DMS79 treated with DMSO at 0.1 percent for 48 hours (cell line): Measurements from ENCODE around the gene ANXA1.

Experiments used
- DNase-seq: peaks from one replicate; lab custom pipeline; 2025; lab: John Stamatoyannopoulos, UW

The ANXA1 gene

DNA sequence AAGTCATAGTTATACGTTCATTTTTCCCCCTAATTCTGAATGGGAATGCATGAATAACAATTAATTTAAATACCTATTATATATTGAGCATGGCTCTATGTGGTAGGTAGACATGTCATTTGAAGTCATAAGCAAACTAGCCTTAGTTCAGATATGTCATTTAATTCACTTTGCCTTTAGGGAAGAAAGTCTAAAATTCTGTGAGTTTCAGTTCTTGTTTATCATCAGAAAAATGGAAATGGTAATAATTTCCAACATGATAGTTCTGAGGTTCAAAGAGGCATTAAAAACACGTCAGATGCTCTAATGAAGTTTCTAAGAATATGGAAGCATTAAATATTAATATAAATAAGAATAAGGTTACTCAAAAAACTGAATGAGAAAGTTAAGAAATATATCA is 13.1 kb upstream of the ANXA1 start:
- no peak for DNase-seq

DNA sequence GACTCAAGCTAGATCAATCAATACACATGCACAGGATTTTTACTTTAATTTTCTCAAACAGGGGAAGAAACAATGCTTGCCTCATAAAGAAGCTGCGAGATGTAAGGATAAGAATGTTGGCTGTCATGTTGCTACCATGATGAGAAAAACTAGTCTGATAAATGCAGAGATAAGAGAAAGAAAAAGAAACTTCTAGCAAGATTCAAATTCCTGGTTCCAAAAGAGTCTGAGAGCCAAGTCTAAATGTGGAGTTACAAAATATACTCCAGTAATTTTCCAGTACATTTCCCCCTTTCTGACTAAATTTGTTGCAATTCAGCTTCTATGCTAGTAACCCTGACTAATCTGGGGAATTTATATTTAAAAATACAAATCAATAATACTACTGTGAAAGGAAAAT is 10.4 kb upstream of the ANXA1 start:
- no peak for DNase-seq

DNA sequence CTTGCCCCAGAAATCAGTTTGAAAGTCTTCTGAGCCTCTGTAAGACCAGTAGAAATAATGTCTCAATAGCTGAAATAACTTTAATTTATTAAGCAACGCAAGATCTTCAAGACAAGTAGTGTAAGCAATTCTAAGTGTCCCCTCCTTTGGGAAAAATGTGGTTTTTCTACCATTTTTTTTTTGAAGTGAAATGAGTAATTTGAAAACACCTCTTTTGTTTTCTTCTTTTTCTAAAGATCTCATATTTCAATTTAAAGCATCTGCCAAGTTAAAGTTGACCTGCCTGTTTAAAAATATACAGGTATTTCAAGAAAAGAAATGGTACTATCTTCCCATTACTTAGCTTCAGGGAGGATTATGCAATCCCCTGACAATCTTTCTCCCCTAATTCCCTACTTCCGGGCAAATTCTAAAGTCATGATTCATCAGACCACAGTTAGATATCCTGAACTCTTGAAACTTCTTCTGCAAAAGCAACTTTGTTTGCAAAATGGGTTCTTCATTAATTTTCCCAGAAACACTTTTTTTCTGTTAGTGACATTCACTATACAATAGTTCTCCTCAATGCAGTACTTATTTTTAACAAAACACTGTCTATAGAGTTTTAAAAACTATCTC is 7.8 kb upstream of the ANXA1 start:
- DNase-seq, result no peak

DNA sequence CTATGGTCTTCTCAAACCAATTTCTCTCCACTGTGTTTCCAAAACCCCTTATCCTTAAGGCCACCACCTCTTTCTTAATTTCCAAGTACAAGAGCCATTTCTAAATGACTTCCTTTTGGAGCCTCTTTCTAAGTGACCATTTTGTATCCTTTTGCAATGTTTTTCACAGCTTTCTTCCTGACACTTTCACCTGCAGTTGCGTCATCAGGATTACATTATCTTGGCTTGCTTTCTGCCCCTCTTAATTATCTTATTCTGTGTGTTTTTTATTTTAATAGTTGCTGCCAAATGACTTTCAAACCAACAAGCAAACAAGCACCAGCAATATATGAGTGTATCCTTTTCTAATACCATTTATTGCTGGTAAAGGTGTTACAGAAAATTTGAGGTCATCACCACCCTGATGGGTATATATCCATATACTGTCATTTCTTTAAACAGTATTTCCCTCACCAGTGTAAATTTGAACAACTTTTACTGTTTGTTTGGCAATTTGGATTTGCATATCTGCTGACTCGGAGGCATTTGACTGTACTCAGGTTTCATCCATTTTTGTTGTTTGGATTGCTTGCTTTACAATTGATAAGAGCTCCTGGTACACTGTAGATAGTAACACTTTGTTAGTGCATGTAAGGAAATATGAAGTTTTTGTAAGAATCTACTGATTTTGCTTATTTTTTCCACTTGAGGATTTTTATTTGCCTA is 5.4 kb upstream of the ANXA1 start:
- DNase-seq, result no peak

DNA sequence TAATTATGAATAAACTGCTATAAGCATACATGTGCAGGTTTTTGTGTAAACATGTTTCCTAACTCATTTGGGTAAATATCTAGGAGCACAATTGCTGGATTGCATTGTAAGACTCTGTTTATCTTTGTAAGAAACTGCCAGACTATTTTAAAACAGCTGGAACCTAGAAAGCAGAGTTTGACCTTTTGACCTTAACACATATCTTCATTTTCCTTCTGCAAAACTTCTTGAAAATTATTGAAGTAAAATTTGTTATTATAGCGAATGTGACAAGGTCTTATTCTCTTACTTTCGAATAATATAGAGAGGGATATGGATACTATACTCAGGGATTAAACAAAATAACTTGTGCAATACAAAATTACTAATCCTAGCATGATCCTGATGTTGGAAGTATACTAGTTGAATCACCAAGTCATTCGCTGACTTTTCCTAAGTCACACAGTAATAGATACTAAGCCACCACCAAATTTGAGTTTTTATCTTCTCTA is 3.2 kb upstream of the ANXA1 start:
- DNase-seq, result no peak

DNA sequence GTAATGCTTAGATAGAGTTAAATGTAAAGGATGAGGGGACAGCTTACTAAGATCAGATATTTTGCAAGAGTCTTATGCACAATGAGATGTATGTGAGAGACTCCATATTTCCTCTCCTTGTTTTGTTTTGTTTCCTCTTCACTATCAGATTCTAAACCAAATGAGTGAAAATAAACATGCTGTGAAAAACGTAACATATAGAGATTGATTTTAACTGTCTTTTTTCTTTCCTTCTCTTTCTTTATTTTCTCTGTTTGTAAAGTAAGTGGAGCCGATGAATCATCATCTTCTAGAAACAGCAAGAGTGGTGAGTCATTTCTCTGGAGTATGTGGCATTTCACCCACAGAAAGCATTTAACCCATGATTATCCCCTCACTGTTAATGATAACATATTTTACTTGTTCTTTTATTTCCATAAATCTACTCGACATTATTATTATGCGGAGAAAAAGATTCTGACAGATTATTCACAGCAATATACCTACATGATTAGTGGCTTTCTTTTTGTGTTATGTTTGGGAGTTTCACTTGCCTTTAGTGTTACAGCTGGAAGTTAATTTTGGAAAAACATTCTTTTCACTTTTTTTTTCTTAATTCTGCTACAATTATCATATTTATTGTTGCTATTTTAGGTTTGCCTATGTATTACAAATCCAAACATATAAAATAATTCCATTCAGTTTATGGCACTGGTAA is 2.1 kb upstream of the ANXA1 start:
- no peak for DNase-seq

DNA sequence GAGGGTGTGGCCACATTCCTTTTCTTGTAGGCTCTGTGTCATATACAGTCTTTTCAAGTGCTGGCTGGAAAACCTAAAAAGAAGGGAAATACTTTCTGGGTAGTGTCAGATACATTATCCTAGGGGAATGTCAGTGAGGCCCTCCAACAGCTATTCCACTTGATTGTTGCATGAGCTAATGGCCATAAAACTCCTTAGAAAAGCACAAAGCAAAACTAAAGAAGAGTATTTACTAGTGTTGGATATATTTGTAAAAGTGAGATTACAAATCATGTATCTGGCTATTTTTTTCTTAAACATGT is 829 bp downstream of the ANXA1 start:
- no peak for DNase-seq

DNA sequence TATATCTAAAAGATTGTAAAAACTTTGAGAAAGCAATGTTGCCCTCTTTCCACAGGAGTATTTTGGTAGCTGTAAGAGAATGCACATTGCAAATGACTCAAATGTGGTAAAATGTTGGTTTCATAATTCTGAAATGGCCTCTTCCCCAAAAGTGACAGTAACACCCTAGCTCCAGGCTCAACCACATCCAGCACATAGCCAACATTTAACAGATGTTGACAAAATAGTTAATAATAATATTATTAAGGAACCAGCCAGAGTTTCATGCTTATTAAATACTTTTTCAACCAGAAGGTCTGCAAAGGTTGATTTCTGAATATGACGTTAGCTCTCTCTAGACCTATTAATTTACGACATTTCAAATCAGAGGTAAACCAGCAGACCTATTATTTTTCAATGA is 1.3 kb downstream of the ANXA1 start:
- DNase-seq, result no peak

DNA sequence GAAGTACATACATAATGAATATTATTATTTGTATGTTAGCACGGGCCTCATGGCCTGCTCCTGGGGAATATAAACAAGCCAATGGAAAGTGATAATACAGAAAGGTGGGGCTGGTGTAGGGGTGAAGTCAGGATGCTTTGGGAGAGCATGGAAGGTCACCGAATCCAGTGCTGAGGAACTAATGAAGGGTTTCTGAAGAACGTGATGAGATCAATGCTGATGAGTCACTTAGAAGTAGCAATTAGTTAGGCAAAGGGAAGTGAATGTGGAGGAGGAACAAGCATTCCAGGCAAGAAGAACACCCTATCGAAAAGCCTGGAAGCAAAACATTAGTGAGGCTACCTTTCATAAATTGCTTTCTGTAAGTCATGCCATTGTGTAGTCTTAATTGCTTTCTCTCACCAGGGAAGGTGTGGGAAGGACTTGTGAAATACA is 2.1 kb downstream of the ANXA1 start:
- no peak for DNase-seq

DNA sequence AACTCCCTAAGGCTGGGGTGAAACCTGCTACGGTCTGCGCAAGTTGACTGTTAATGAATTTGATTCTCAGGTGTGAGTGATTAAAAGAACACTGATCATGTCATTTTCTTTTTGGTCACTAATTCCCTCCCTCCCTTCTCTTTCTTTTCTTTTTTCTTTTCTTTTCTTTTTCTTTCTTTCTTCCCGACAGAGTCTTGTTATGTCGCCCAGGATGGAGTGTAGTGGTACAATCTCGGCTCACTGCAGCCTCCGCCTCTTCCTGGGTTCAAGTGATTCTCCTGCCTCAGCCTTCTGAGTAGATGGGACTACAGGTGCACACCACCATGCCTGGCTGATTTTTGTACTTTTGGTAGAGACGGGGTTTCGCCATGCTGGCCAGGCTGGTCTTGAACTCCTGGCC is 2.6 kb downstream of the ANXA1 start:
- DNase-seq, result no peak

DNA sequence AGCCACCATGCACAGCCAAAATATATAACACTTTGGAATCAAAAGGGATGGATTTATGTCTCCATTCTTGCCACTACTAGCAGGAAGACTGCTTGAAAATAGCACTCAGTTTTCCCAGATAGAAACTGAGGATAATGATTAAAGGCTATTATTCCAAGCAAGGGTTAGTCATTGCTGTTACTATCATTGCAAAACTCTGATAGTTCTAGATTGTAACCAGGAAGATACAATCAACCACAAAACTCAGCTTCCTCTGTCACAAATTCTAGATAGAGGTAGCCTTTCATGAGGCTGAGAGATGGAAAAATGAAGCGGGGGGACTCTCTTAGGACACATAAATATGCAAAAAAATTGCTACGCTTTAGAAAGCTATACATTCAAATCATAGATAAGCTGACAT is 3.1 kb downstream of the ANXA1 start:
- DNase-seq, result no peak

DNA sequence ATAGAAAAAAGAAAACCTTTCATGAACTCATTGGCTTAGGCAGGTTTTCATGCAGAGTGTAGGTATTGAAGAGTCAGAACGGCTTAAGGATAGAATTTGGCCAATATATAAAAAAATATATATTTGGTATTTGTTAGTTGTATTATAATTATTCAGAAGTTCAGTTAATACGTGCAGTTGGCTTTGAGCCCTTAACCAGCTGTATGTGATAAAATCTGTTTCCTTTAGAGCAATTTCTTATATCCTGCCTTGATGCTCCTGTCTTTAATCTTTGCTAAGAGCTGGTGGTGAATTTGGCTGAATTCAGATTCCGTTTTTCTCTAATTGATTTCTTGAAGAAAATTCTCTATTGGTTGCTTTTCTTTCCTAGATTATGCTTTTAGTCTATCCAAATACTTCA is 3.7 kb downstream of the ANXA1 start:
- no peak for DNase-seq

DNA sequence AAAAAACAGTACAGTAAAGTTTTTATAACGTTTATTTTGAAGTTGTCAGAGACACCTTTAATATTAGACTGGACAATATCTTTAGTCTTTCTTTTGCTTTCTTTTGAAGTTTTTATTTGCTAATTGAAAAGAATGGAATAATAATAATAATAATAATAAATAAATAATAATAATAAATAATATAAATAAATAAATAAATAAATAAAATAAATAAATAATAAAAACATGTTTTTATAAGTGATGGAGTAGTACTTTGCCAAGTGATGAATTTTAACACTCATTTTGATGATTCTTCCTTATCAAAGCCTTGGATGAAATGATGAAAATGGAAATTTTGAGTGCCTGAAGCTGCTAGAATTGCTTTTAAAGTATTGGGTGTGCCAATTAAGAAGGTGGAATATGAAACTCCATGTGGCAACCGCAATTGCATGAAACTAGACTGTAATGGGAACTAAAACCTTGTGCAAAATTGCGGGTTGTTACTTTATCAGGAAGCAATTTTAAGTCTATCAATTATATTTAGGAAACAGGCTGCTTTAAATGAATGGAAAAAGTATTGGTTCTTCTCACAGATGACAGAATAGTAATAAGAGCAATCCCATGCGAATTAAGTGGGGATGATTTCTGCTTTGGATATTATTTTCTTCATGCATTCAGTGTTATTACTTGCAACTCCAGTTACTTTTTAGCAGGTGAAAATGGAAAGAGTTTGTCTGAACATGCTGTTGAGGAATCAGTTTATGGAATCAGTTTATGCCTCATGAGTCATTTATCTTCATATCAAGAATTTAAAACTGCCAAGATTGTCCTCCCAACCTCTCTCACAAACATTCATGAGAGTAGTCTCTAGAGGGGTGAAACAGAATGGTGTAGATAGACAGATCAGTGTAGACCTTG is 4.6 kb downstream of the ANXA1 start:
- no peak for DNase-seq

DNA sequence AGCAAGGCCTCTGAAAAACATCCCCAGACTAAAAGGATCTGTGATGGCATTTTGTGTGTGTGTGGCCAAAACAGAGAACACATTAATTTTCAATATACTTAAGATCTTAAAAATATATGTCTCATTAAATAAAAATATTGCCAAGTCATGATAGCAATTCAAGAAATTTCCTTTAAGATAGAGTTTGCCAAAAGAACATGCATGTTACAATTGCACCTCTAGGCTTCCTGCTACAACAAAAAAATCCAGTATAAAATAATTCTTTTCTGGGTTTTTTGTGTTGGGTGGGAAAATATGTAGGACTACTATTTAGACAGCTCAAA is 5.2 kb downstream of the ANXA1 start:
- no peak for DNase-seq

DNA sequence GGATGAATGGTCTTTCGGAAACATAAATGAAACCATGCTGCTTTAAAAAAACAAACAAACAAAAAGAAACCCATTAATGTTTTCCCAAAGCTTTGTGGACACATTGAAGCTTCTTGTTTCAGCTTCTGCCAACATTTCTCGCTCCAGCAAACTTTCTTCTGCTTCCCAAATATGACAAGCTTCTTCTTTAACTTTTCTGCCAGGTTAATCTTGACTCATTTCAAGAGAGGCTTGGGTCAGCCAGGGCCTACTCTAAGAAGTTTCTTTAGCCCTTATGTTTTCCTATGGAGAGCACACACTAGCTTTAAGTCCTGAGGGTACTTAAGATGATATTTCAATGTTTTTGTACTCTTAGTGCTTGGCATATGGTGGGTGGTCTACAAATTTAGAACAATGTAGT is 6.1 kb downstream of the ANXA1 start:
- DNase-seq, result no peak

DNA sequence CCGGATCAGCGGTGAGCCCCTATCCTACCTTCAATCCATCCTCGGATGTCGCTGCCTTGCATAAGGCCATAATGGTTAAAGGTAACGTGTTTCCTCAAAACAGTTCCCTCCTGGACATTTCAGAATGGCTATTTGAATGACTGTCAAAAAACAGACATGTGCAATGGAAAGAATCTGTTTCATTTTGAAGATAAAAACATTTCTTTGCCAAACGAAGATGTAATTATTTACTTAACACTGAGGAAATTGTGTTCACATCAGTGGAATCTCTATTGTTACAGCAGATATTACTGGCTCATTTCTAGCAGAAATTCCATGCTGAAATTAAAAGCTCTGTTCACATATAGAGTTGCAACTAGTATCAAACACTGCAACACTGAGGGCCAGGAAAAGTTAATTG is 7.1 kb downstream of the ANXA1 start:
- no peak for DNase-seq

DNA sequence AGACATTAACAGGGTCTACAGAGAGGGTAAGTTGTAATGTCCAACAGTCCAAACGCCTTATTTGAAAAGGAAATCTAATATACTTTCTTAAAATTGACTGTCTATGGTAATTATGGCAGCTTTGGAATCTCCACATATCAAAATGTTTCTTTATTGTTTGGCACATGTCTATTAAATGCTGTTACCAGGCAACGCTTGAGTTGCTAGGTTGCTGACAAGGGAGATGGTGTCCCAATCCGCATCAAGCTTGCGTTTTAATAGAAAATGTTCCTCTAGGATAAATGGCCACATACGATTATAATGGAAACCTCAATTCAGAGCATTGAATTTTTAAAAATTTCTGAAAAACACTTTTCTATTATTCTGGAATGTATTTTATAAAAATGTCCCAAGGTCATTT is 9.2 kb downstream of the ANXA1 start:
- DNase-seq, result no peak

DNA sequence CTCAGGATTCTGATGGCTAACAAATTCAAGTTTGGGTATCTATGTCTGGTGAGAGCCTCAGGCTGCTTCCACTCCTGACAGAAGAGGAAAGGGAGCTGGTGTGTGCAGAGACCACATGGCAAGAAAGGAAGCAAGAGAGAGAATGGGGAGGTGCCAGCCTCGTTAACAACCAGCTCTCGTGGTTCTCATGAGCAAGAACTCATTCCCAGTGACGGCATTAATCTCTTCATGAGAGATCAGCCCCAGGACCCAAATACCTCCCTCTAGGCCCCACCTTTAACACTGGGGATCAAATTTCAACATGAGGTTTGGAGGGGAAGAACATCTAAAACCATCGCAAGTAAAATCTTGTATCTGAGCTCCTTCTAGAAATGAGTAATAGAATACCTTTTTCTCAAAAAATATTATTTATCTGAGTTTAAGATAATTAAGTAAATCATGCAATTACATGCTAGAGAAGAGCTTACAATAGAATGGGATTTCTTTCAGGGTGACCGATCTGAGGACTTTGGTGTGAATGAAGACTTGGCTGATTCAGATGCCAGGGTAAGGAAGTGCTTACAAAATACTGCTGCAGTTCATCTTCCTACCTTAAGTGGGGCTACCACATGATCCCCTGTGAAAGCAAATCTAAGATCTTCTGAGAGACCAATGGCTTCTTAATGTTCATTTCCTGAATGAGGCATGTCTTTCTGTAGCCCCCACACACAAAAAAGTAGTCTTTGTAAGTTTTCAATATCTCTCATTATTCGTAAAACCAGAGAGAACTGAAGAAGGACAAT is 11.5 kb downstream of the ANXA1 start:
- no peak for DNase-seq

DNA sequence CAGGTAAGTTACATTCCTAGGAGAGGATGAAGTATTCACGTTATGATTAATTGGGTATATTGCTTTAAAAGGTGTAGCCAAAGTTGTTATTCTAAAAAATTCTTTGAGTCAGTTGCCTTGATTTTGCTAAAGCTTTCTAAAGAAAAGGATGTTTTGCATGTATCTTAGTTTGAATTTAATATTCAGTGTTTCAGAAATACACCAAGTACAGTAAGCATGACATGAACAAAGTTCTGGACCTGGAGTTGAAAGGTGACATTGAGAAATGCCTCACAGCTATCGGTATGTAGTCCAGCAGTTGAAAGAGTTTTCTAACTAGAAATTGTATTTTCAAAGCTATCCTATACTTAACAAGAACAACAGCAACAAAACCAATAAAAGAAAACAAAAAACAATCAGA is 14.2 kb downstream of the ANXA1 start:
- DNase-seq, result no peak

DNA sequence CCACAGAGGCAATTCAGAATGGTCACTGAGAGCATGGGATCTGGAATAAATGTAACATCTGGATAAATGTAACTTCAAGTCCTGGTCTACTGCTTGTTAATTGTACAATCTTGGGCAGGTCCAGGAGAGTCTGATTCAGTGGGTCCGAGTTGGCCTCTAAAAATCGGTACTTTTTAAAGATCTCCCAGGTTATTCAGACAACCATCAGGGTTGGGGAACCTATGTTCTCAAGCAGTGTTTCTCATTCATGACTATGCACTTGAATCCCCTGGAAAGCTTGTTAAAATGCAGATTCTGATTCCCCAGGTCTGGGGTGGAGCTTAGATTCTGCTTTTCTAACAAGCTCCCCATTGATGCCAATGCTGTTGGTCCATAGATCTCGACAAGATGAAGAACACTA is 14.8 kb downstream of the ANXA1 start:
- no peak for DNase-seq

DNA sequence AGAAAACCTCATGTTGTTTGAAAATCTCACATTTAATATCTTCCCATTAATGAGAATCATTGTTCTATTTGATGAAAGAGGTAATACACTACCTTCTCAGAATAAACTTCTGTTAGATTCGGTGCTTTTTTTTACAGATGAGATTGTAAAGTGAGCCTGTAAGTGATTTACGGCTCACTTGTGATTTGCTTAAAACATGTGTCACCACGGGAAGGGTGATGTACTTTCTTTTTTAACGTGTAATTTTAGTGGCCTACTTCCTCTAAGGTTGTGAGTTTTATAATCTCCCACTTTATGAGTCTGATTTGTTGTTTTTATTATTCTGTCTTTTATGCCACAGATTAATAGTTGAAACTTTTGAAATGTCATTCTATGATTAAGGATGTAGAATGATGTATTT is 15.9 kb downstream of the ANXA1 start:
- DNase-seq, result no peak
